ENCODE data around the gene EIF4G2. TPM values are rescaled to one million over a fixed set of nuclear protein-coding genes. Genes with fewer than 3 reads are reported as not detected.

The EIF4G2 gene
- total and polyA plus RNA-seq, 2 donors from 2014 or later, result 238 to 716 TPM

GRCh38 chr11:10808235-10808552, 532 bp downstream of the EIF4G2 start:
- peaks cover 31 to 39% (median 33%) of the 10 kb centered on the region in 3 donors for H3K36me3 ChIP-seq (ENCODE audit: control insufficient read depth in 2 of 3, insufficient read depth in 3 of 3, low read length in 3 of 3)
- H3K4me1 ChIP-seq (ENCODE audit: control insufficient read depth in 2 of 3, insufficient read depth in 2 of 3, low read depth in 1 of 3, low read length in 3 of 3), result peaks cover 0 to 14% (median 11%) of the 10 kb centered on the region in 3 donors
- TF ChIP-seq CTCF (IDR thresholded peaks at IDR 0.05; ENCODE audit: borderline replicate concordance, extremely low read depth, insufficient read depth), result no peak

GRCh38 chr11:10807493-10808234, 1.1 kb downstream of the EIF4G2 start:
- DNase-seq (peak; percentile 59 to 91 (median 81)), FAIRE-seq (no peak)
- peak overlapping the region; percentile 95 to 99 (median 95) for H3K9ac ChIP-seq (ENCODE audit: low read length in 3 of 3)
- H3K27me3 ChIP-seq (ENCODE audit: control insufficient read depth, insufficient read depth, low read length), result no peaks in the 10 kb centered on the region
- no peaks in the 10 kb centered on the region for H3K9me3 ChIP-seq (ENCODE audit: control insufficient read depth in 2 of 3, insufficient read depth in 1 of 3, low read length in 3 of 3)
- H3K36me3 ChIP-seq (ENCODE audit: control insufficient read depth in 2 of 3, insufficient read depth in 3 of 3, low read length in 3 of 3), result peaks cover 35 to 44% (median 38%) of the 10 kb centered on the region in 3 donors
- peak overlapping the region; percentile 92 to 98 (median 93) for H3K4me3 ChIP-seq (ENCODE audit: low read length in 3 of 3)
- no peak for TF ChIP-seq CTCF (IDR thresholded peaks at IDR 0.05; ENCODE audit: borderline replicate concordance, extremely low read depth, insufficient read depth)
- peak overlapping the region; percentile 99 for H3K27ac ChIP-seq (ENCODE audit: low read depth in 2 of 2, low read length in 2 of 2)
- peaks cover 0 to 14% (median 11%) of the 10 kb centered on the region in 3 donors for H3K4me1 ChIP-seq (ENCODE audit: control insufficient read depth in 2 of 3, insufficient read depth in 2 of 3, low read depth in 1 of 3, low read length in 3 of 3)
- intact Hi-C loops (cut with DNase I), result loop anchor here (10.0 kb wide), 1 partner anchor 47 kb away; the partner anchor contains the start of gene ZBED5

More at GRCh38 chr11:10808235-10808552, 532 bp downstream of the EIF4G2 start:
- Histone ChIP-seq H3K27me3 (ENCODE audit: control insufficient read depth, insufficient read depth, low read length) (no peaks in the 10 kb centered on the region), H3K4me3 (ENCODE audit: low read length in 3 of 3) (peak overlapping the region; percentile 92 to 98 (median 93)), H3K9me3 (ENCODE audit: control insufficient read depth in 2 of 3, insufficient read depth in 1 of 3, low read length in 3 of 3) (no peaks in the 10 kb centered on the region), H3K27ac (ENCODE audit: low read depth in 2 of 2, low read length in 2 of 2) (peak overlapping the region; percentile 99), H3K9ac (ENCODE audit: low read length in 3 of 3) (peak overlapping the region; percentile 95 to 99 (median 95))
- intact Hi-C loops (cut with DNase I), result loop anchor here (10.0 kb wide), 1 partner anchor 47 kb away; the partner anchor contains the start of gene ZBED5
- FAIRE-seq, result no peak
- no peak for DNase-seq

GRCh38 chr11:10806206-10806605, 2.5 kb downstream of the EIF4G2 start:
- Histone ChIP-seq H3K27ac (ENCODE audit: low read depth in 2 of 2, low read length in 2 of 2) (no peak overlapping the region), H3K36me3 (ENCODE audit: control insufficient read depth in 2 of 3, insufficient read depth in 3 of 3, low read length in 3 of 3) (peaks cover 42 to 58% (median 48%) of the 10 kb centered on the region in 3 donors), H3K9me3 (ENCODE audit: control insufficient read depth in 2 of 3, insufficient read depth in 1 of 3, low read length in 3 of 3) (no peaks in the 10 kb centered on the region), H3K4me3 (ENCODE audit: low read length in 3 of 3) (peak overlapping the region in 2 of 3 donors; percentile 92 to 93), H3K27me3 (ENCODE audit: control insufficient read depth, insufficient read depth, low read length) (no peaks in the 10 kb centered on the region), H3K9ac (ENCODE audit: low read length in 3 of 3) (peak overlapping the region in 2 of 3 donors; percentile 95), H3K4me1 (ENCODE audit: control insufficient read depth in 2 of 3, insufficient read depth in 2 of 3, low read depth in 1 of 3, low read length in 3 of 3) (peaks cover 0 to 14% (median 11%) of the 10 kb centered on the region in 3 donors)
- DNase-seq (no peak), FAIRE-seq (no peak)
- no peak for TF ChIP-seq CTCF (IDR thresholded peaks at IDR 0.05; ENCODE audit: borderline replicate concordance, extremely low read depth, insufficient read depth)
- intact Hi-C loops (cut with DNase I), result loop anchor here (10.0 kb wide), 1 partner anchor 49 kb away; the partner anchor contains the start of gene ZBED5

Data from kidney (tissue), 14 donors.